Neutrophil (primary cell): ENCODE measurements around the gene WDR72.

Source experiments
- H3K27ac ChIP-seq: fragments of 200-600 bp; sonication (generic); 2 replicates; pipeline ENCODE4 v1.5.1; 2016; ENCODE audit warnings: mild to moderate bottlenecking, moderate library complexity
- H3K27me3 ChIP-seq: fragments of 200-600 bp; sonication (generic); 2 replicates; pipeline ENCODE4 v1.6.0; 2016; ENCODE audit warnings: mild to moderate bottlenecking
- H3K36me3 ChIP-seq: fragments of 200-600 bp; sonication (generic); 2 replicates; pipeline ENCODE4 v1.5.1; 2017
- H3K4me1 ChIP-seq, 2 experiments: fragments of 200-600 bp in 1 of 2; sonication (generic) in 1 of 2; 1 replicate in 1 of 2; 2 replicates in 1 of 2; pipeline versions ENCODE4 v1.5.1 to v1.6.1; 2013 to 2016; ENCODE audit warnings: low read depth in 1 of 2, low read length in 1 of 2, mild to moderate bottlenecking in 1 of 2, moderate library complexity in 1 of 2; ENCODE audit not compliant: control insufficient read depth in 1 of 2, insufficient read depth in 1 of 2
- H3K4me3 ChIP-seq, 2 experiments: fragments of 200-600 bp in 1 of 2; sonication (generic) in 1 of 2; 1 replicate in 1 of 2; 2 replicates in 1 of 2; pipeline ENCODE4 v1.5.1; 2013 to 2016; ENCODE audit warnings: low read depth in 1 of 2, low read length in 1 of 2, mild to moderate bottlenecking in 1 of 2, moderate library complexity in 1 of 2
- H3K9me3 ChIP-seq: fragments of 200-600 bp; sonication (generic); 2 replicates; pipeline ENCODE4 v1.5.1; 2016
- CTCF ChIP-seq: fragments of 200-600 bp; sonication (generic); IDR thresholded peaks from 2 replicates; pipeline ENCODE4 v1.5.1; 2016; ENCODE audit warnings: antibody characterized with exemption

WDR72 gene

DNA sequence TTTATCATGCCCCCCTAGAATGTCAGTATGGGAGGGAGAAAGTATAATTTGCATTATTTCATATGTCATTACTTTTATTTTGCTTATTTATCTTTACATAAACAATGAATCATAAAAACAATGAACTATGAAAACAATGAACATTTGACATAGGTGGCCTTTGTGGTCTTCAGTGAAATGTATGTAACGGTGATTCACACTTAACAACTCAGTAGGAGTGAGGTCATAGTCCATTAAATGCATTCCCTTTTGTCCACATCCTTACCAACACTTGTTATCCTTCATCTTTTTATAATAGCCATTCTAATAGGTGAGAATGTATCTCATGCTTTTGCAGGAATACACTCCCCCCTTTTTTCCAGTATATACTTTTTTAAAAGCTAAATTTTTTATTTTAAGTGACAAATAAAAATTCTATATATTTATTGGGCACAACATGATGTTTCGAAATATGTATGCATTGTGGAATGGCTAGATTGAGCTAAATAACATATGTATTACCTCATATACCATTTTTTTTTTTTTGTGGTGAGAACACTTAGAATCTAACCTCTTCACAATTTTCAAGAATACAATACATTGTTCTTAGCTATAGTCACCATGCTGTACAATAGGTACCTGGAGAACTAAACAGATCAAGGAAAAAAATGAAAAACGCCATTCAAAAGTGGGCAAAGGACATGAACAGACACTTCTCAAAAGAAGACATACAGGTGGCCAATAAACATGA, 189.5 kb downstream of the WDR72 start:
- Histone ChIP-seq H3K27me3 (peaks cover 12% of the 10 kb centered on the region), H3K9me3 (no peaks in the 10 kb centered on the region), H3K4me3 (no peak overlapping the region), H3K27ac (no peak overlapping the region), H3K4me1 (no peaks in the 10 kb centered on the region), H3K36me3 (no peaks in the 10 kb centered on the region)
- TF ChIP-seq CTCF = no peak

GRCh38 chr15:53566912-53567311, 192.6 kb downstream of the WDR72 start:
- Histone ChIP-seq H3K4me3 (no peak overlapping the region), H3K36me3 (no peaks in the 10 kb centered on the region), H3K27ac (no peak overlapping the region), H3K4me1 (no peaks in the 10 kb centered on the region), H3K27me3 (peaks cover 16% of the 10 kb centered on the region), H3K9me3 (no peaks in the 10 kb centered on the region)
- TF ChIP-seq CTCF = no peak

GRCh38 chr15:53565721-53566120, 193.7 kb downstream of the WDR72 start:
- TF ChIP-seq CTCF = no peak
- H3K9me3 ChIP-seq = no peaks in the 10 kb centered on the region
- H3K4me1 ChIP-seq = no peaks in the 10 kb centered on the region
- peaks cover 16% of the 10 kb centered on the region for H3K27me3 ChIP-seq
- no peak overlapping the region for H3K27ac ChIP-seq
- no peak overlapping the region for H3K4me3 ChIP-seq
- no peaks in the 10 kb centered on the region for H3K36me3 ChIP-seq

DNA sequence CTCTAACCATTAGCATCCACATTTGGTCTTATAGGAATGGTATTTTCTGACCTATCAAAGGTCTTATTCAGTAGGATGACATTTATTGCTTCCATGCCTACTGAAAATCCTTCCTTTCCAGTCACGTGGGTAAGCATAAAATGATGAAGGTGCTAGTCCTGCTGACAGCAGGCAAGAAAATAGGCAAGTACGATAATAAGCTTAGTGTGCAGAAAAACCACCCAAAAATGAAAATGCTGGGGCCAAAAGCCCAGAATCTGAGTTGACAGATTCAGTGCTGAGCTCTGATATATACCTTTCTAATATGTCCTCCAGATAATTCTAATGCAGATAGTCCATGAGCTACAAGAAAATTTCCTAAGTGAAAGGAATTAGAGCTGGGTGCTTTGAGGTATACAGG, 194.8 kb downstream of the WDR72 start:
- H3K27ac ChIP-seq = no peak overlapping the region
- H3K27me3 ChIP-seq = peaks cover 16% of the 10 kb centered on the region
- no peak overlapping the region for H3K4me3 ChIP-seq
- H3K4me1 ChIP-seq = no peaks in the 10 kb centered on the region
- no peak for TF ChIP-seq CTCF
- H3K36me3 ChIP-seq = no peaks in the 10 kb centered on the region
- H3K9me3 ChIP-seq = no peaks in the 10 kb centered on the region

DNA sequence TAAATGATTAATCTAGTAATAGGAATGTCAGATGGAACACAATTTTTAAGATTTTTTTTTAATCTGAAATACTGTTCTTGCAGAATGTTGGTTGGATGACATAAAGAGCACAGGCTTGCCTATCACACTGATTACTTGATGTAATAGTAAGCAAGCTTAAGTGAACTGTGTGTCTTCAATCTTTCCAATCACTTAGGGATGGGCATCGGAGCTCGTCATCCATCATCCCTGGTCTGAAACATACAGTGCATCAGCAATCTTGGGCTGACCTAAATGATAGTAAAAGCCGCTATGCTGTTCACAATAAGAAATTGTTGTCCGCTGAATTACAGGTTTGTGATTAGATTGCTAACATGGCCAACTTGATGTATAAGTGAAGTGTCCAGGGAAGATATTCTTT, 195.8 kb downstream of the WDR72 start:
- Histone ChIP-seq H3K4me1 (no peaks in the 10 kb centered on the region), H3K9me3 (no peaks in the 10 kb centered on the region), H3K36me3 (no peaks in the 10 kb centered on the region), H3K4me3 (no peak overlapping the region), H3K27ac (no peak overlapping the region), H3K27me3 (peaks cover 16% of the 10 kb centered on the region)
- no peak for TF ChIP-seq CTCF
